Loucy (cell line): ENCODE results near the gene SLC26A4.

Source experiments
- H2AFZ ChIP-seq: fragments of 200-600 bp; sonication (generic); 2 replicates; pipeline ENCODE4 v1.6.0; 2016; ENCODE audit warnings: antibody characterized with exemption, mild to moderate bottlenecking, low read length, moderate library complexity
- H3F3A ChIP-seq: fragments of 200-600 bp; 2 replicates; pipeline ENCODE4 v1.6.0; 2016; ENCODE audit warnings: antibody characterized with exemption, low read depth, mild to moderate bottlenecking
- H3K27me3 ChIP-seq: fragments of 200-600 bp; sonication (generic); 2 replicates; pipeline ENCODE4 v1.6.1; 2014; ENCODE audit warnings: low read length, mild to moderate bottlenecking; ENCODE audit not compliant: insufficient read depth, poor library complexity, severe bottlenecking
- H3K36me3 ChIP-seq: fragments of 200-600 bp; sonication (generic); 2 replicates; pipeline ENCODE4 v1.6.1; 2016; ENCODE audit warnings: low read length; ENCODE audit not compliant: insufficient read depth
- H3K4me1 ChIP-seq: fragments of 200-600 bp; sonication (generic); 2 replicates; pipeline ENCODE4 v1.5.1; 2014; ENCODE audit warnings: low read length, mild to moderate bottlenecking; ENCODE audit not compliant: insufficient read depth, poor library complexity, severe bottlenecking
- H3K4me2 ChIP-seq: fragments of 200-600 bp; sonication (generic); 2 replicates; pipeline ENCODE4 v1.6.0; 2014; ENCODE audit warnings: antibody characterized with exemption, low read length, low read depth, mild to moderate bottlenecking; ENCODE audit not compliant: poor library complexity, severe bottlenecking
- H3K4me3 ChIP-seq: fragments of 200-600 bp; sonication (generic); 2 replicates; pipeline ENCODE4 v1.5.1; 2014; ENCODE audit warnings: low read length, mild to moderate bottlenecking, mixed read lengths; ENCODE audit not compliant: poor library complexity, severe bottlenecking
- H3K79me2 ChIP-seq: fragments of 200-600 bp; sonication (generic); 2 replicates; pipeline ENCODE4 v1.6.1; 2014; ENCODE audit warnings: low read length; ENCODE audit not compliant: insufficient read depth
- H3K9ac ChIP-seq: fragments of 200-600 bp; sonication (generic); 2 replicates; pipeline ENCODE4 v1.6.0; 2014; ENCODE audit warnings: mild to moderate bottlenecking, low read depth, low read length, moderate library complexity; ENCODE audit not compliant: poor library complexity, severe bottlenecking
- H3K9me2 ChIP-seq: fragments of 200-600 bp; sonication (generic); replicated peaks from 2 replicates; pipeline ENCODE4 v1.6.1; 2016; ENCODE audit warnings: low read depth, low read length, mixed read lengths
- H3K9me3 ChIP-seq: fragments of 200-600 bp; sonication (generic); 2 replicates; pipeline ENCODE4 v1.6.1; 2014; ENCODE audit warnings: mild to moderate bottlenecking, antibody characterized with exemption, low read length, low read depth; ENCODE audit not compliant: insufficient read depth
- H4K20me1 ChIP-seq: fragments of 200-600 bp; sonication (generic); 2 replicates; pipeline ENCODE4 v1.6.0; 2014; ENCODE audit warnings: antibody characterized with exemption, low read length, mild to moderate bottlenecking; ENCODE audit not compliant: insufficient read depth, poor library complexity, severe bottlenecking
- CTCF ChIP-seq: fragments of 200-600 bp; sonication (generic); conservative IDR thresholded peaks from 2 replicates; pipeline ENCODE4 v1.5.1; 2014; ENCODE audit warnings: mild to moderate bottlenecking, antibody characterized with exemption, low read length
- EZH2phosphoT487 ChIP-seq: fragments of 200-600 bp; IDR thresholded peaks from 2 replicates; pipeline ENCODE4 v1.6.1; 2018; ENCODE audit warnings: antibody characterized with exemption, mild to moderate bottlenecking, moderate library complexity, borderline replicate concordance

SLC26A4 gene

GRCh38 chr7:107725138-107725740 lies 64.6 kb downstream of the SLC26A4 start:
- Histone ChIP-seq H3K4me2 (no peak overlapping the region), H4K20me1 (no peaks in the 10 kb centered on the region), H3K4me1 (no peaks in the 10 kb centered on the region), H3K4me3 (no peak overlapping the region), H3K9me2 (no peaks in the 10 kb centered on the region), H3K9me3 (no peaks in the 10 kb centered on the region), H3K36me3 (no peaks in the 10 kb centered on the region), H3K9ac (no peak overlapping the region), H2AFZ (no peak overlapping the region), H3K27me3 (no peaks in the 10 kb centered on the region), H3K79me2 (no peaks in the 10 kb centered on the region), H3F3A (no peaks in the 10 kb centered on the region)
- no peak for TF ChIP-seq EZH2phosphoT487
- TF ChIP-seq CTCF = peak; percentile 81

- H3F3A ChIP-seq = no peaks in the 10 kb centered on the region
- H3K4me2 ChIP-seq = no peak overlapping the region
- TF ChIP-seq CTCF = no peak
- TF ChIP-seq EZH2phosphoT487 = no peak
- H3K9me3 ChIP-seq = no peaks in the 10 kb centered on the region
- no peak overlapping the region for H3K9ac ChIP-seq
- H3K4me3 ChIP-seq = no peak overlapping the region
- no peaks in the 10 kb centered on the region for H4K20me1 ChIP-seq
- no peaks in the 10 kb centered on the region for H3K79me2 ChIP-seq
- no peak overlapping the region for H2AFZ ChIP-seq
- no peaks in the 10 kb centered on the region for H3K36me3 ChIP-seq
- H3K9me2 ChIP-seq = no peaks in the 10 kb centered on the region
- no peaks in the 10 kb centered on the region for H3K4me1 ChIP-seq
- no peaks in the 10 kb centered on the region for H3K27me3 ChIP-seq
Measured at GRCh38 chr7:107726356-107727130, 65.9 kb downstream of the SLC26A4 start.

- Histone ChIP-seq H3K4me2 (no peak overlapping the region), H3K9me2 (no peaks in the 10 kb centered on the region), H3K9me3 (no peaks in the 10 kb centered on the region), H4K20me1 (no peaks in the 10 kb centered on the region), H2AFZ (no peak overlapping the region), H3K9ac (no peak overlapping the region), H3K27me3 (no peaks in the 10 kb centered on the region), H3K36me3 (no peaks in the 10 kb centered on the region), H3F3A (no peaks in the 10 kb centered on the region), H3K4me3 (no peak overlapping the region), H3K4me1 (no peaks in the 10 kb centered on the region), H3K79me2 (no peaks in the 10 kb centered on the region)
- TF ChIP-seq CTCF (no peak), EZH2phosphoT487 (no peak)
Measured at GRCh38 chr7:107728276-107728675, 67.6 kb downstream of the SLC26A4 start.
